HG03354 (cell line): Measurements from ENCODE around the gene CCRL2.

Experiments
- ATAC-seq: cut with Tn5 transposase; IDR thresholded peaks from one replicate; pipeline ENCODE4 v1.9.1; 2021; ENCODE audit warnings: mild to moderate bottlenecking; ENCODE audit not compliant: unreplicated experiment, poor library complexity, severe bottlenecking

CCRL2 gene

GRCh38 chr3:46453526-46454208, 46.6 kb downstream of the CCRL2 start:
- no peak for ATAC-seq

DNA sequence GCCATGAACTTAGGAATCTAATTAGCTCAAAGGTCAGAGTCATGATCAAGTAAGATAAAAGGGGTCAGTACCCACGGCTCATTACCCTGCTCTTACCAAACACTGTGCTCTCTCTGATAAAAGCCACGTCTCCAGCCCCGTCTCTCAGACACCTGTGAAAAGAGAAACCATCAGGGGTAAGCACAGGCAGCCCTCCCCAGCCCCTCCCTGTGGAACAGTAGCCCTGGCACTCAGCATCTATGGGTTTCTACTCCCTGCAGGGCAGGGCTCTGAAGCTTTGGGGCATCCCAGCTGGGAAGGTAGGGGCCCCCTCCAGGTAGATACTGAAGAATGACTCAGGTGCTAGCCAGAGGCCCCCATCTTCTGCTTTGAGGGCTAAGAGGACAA, 47.1 kb downstream of the CCRL2 start:
- no peak for ATAC-seq

GRCh38 chr3:46454606-46455005, 47.5 kb downstream of the CCRL2 start:
- ATAC-seq = no peak

DNA sequence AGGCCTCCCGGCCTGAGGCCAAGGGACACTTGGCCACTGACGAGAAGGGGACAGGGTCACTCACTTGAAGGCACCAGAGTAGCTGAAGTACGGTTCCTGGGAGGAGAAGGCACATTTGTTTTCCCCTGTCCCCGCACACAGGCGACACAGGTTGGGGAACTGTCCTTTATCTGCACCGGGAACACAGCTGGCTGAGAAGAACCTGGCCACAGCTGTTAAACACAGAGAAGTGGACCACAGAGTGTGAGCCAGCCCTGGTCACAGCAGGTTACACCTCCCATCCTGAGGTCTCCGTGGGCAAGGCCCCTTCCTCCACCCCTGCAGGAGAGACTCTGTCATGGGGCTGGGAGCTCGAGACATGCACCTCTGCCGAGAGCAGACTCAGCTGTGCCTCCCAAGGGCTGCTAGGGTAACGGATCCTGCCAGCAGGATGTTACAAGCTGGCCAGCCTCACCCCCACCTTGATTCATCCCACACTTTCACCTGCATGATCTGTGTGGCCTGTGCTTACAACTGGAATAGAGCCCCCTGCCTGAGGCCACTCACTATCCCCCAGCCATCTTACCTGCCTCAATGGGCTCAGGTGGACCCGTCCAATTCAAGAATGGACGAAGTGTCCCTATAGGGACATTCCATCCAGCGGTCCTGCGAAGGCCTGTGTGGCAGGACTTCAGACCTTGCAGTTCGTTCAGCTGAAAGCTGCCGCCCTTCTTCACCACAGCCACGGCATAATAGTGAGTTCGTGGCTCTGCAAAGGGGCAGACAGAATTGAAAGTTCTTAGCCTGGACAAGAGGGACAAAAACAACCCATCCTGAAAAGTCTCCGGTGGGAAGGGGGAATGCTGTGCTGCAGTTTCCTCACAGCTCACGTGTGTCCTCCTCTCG, 48.4 kb downstream of the CCRL2 start:
- ATAC-seq = no peak

DNA sequence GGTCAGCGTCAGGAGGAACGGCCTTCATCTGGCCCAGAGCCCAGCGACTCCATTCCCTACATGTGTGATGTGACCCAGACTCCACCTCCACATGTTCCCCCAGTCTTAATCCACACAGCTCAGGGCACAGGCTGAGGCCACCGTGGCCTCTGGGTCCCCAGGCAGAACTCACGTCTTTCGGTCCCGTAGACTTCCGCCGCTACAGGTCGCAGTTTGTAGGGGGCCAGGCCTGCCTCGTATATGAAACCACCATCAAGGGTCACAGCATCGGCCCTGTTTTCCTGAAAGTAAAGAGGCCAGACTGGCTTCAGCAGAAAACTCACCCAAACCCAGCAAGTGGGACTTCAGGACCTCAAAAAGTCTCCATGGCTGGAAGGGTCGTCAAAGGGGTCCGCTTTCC, 49.1 kb downstream of the CCRL2 start:
- no peak for ATAC-seq
